Activated T-cell treated with anti-CD3 and anti-CD28 coated beads for 1 hour (primary cell): ENCODE data around the gene GABPB2.

ENCODE experiments used
- DNase-seq: peaks from one replicate; pipeline ENCODE4 v3.0.0-alpha.2; 2020; ENCODE audit warnings: low read depth

The GABPB2 gene

DNA sequence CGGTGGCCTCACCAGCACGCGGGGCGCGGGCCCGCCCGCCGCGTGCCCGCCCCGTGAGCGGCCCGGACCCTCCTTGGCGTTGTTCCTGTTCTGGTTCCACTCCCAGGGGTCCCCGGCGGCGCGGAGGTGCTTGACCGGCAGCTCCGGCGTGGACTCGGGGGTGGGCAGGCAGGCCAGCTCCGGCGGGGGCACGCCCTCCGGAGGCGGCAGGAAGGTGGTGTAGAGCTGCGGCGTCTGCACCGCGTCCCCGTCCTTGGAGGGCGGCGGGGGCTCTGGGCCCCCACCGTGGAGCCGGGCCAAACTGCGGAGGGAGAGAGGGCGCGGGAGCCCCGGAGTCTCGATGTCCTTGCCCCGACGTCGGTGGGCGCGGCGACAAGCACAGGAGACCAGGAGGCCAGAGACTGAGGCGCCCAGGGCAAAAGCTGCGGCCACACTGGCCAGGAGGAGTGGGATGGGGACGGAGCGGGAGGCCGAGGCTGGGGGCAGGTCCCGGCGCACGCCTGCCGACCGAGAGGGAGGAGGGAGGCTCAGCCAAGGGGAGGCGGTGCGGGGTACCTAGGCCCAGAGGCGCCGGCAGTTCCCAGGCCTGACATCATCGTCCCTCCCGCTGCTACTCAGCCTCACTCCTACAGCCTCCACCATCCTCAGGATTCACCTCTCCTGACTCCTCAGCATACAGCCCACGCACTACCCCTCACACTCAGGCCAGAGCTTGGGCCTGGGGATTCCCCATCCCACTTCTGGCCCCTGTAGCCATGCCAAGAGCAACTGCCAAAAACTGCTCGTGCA is 62.7 kb downstream of the GABPB2 start:
- no peak for DNase-seq

GRCh38 chr1:151134396-151134795 is 63.8 kb downstream of the GABPB2 start:
- DNase-seq, result no peak

DNA sequence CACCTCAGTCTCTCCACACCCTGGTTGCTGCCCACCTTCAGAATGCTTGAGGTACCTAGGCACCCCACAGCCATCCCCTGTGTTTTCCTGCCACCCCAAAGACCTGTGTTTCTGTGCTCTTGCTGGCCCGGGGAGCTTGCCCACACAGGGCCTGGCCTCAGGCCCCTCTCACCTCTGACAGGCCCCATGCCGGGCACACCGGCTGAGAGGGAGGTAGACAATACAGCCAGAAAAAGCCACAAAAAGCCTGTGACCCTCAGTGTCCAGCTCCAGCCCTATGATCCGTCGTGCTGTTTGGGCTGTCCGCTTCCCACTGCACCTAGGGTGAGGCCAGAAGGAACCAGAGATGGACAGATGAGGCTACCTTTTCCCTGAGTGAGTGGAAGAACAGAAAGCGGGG is 64.4 kb downstream of the GABPB2 start:
- DNase-seq, result no peak

- DNase-seq, result no peak
These were observed 65.1 kb downstream of the GABPB2 start for GRCh38 chr1:151135433-151136385.

DNA sequence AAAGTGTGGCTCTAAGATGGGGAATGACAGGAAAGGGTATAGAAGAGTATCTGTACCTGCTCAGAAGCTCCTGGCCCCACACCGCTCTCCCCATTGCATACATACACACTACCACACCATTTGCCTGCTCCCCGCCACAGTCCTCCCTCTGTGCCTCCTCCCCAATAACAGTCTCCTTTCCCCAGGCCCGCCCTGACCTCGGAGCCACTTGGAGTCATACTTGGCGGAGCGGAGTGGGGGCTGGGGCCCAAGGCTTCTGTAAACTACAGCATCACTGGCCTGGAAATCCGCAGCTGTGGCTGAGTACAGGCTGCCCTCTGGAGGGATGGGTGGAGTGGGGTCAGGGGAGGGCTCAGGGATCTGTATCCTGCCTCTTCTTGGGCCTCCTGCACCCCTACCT is 67.2 kb downstream of the GABPB2 start:
- DNase-seq, result no peak

GRCh38 chr1:151142411-151143056 is 72.0 kb downstream of the GABPB2 start:
- no peak for DNase-seq

- no peak for DNase-seq
These were observed 72.5 kb downstream of the GABPB2 start for GRCh38 chr1:151143057-151143435.

DNA sequence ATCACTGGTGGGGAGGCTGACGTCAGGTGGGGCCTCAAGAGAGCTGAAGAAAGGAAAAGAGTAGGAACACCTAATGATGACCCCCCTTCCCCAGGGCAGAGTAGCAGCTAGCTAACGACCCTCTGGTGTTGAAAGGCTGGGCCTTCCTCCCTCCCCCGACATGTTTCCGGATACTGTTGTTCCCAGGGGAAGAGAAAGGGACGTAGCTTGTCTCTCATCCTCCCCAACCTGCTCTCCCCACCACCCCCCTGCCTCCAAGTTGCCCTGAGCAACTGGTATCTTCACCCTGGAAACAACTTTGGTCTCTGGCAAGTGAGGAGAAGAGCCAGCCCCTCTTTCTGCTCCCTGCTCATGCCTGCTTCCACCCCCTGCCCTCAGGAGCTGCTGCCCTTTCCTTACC is 73.4 kb downstream of the GABPB2 start:
- DNase-seq, result no peak

DNA sequence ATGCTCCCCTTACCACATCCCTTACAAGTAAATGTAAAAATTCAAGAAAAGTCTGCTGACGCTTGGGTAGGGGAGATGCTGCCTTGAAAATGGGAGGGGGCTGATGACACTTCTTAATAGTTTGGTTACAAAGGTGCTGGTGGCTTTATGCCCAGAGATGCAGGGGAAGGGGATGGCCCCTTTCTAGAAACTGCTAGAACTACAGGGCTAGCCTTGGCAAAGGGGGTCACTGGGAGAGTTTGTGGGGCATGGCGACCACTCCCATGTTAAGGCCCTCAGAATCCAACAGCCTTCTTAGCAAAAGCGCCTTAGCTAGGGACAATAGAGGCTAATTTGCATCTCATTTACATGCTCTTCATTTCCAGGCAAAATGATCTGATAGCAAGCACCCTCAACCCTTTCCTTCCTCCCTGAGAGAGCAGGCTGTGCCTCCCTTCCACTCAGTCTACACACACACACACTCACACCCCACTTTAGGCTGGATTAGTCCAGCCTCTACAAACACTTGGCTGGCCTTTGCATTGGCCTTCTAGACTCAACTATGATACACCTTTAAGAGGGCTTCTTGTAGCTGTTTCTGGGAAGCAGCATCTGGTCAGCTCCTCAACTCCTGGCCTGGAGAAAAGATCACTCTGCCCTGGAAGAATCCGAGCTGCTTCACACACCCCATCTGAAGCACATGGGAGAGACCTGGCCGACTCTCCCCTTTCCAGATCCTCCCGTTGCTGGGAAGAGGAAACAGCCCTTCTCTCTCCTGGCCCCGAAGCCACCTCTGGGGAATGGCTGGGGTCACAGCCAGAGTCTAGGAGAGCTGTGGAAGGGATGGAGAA is 74.1 kb downstream of the GABPB2 start:
- no peak for DNase-seq

GRCh38 chr1:151145304-151146071 is 74.9 kb downstream of the GABPB2 start:
- DNase-seq, result no peak

GRCh38 chr1:151146072-151146411 is 75.5 kb downstream of the GABPB2 start:
- DNase-seq, result no peak

DNA sequence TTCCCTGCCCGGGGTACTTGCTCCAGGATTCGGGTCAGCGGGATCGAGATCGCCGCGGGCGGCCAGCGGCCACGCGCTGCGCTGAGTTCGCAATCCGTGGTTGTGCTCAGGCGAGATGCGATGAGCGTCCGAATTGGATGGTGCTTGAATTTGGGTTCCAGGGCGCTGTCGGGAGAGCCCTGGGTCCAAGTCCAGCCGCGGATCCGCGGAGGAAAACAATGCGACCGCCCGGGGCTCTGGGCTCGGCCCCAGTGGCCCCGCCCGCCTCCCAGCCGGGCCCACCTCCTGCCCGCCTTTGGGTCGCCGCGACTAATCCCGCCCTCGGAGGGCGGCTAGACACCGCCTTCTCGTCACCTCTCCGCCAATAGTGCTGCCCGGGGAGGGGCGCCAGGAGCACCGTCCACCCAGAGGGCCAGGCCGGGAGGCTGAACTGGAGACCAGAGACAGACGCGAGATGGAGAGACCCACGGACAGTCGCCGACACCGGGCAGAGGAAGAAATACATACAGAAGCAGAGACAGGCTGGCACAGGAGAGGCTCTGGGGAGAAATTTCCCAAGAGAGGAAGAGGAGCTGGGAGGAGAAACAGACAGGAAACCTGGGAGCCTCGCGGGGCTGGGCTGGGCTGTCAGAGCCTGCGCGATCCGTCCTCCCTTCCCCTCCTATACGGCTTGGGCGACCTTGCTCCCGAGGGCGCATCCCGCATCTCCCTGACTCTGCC is 76.0 kb downstream of the GABPB2 start, which contains the start of gene SEMA6C:
Gene SEMA6C (minus strand): TSS at position 220 of the 720 bp plus-strand sequence. CDS start 4,010 bp downstream, outside the sequence.
- DNase-seq, result peak; percentile 79

- no peak for DNase-seq
These were observed 76.6 kb downstream of the GABPB2 start for GRCh38 chr1:151147132-151147503.

DNA sequence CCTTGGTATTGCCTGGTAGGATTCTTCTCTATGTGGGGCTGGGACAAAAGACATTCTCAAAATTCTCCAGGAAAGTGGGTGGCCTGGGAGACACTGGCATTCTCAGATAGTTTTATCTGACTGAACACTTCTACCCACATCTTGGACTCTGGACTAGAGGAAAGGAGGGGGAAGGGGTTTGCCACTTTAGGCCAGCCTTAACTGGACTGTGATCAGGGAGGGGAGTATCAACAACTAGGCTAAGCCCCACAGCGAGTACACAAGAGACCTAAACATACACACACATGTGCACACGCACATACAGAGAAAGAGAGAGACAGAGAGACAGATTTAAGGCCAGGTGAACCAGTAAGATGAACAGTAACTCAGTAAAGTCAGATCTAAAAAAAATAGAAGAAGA is 77.1 kb downstream of the GABPB2 start:
- DNase-seq, result no peak

GRCh38 chr1:151156515-151156819 is 85.9 kb downstream of the GABPB2 start, which contains the start of gene TNFAIP8L2:
TSS of gene TNFAIP8L2 (plus strand) at chr1:151156649. CDS start at chr1:151158698, 2,049 bp downstream.
- peak; percentile 69 for DNase-seq

DNA sequence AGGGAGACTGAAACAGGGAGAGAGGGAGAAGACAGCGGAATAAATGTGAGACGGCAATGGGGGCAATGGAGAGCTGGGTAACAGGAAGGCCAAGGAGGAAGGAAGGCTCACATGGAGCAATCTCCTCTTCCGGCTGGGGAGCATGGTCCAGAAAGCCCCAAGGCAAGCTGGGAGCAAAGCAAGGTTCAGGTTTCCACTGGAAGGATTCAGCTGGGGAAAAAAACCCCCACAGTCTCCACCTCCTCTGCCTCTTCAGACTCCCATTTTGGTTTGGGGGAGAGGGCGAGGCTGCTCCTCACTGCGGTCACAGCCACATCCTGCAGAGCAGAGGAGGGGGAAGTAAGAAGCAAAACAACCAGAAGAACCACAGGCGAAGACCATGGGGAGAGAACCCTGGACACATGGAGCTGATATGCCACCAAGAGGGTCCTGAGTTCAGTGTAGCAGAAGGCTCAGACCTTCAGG is 86.5 kb downstream of the GABPB2 start:
- DNase-seq, result peak; percentile 31

GRCh38 chr1:151158326-151158725 is 87.8 kb downstream of the GABPB2 start:
- no peak for DNase-seq

DNA sequence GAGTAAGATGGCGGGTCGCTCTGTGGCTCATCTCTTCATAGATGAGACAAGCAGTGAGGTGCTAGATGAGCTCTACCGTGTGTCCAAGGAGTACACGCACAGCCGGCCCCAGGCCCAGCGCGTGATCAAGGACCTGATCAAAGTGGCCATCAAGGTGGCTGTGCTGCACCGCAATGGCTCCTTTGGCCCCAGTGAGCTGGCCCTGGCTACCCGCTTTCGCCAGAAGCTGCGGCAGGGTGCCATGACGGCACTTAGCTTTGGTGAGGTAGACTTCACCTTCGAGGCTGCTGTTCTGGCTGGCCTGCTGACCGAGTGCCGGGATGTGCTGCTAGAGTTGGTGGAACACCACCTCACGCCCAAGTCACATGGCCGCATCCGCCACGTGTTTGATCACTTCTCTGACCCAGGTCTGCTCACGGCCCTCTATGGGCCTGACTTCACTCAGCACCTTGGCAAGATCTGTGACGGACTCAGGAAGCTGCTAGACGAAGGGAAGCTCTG is 88.2 kb downstream of the GABPB2 start:
- DNase-seq, result no peak

GRCh38 chr1:151159373-151159772 is 88.8 kb downstream of the GABPB2 start:
- no peak for DNase-seq

DNA sequence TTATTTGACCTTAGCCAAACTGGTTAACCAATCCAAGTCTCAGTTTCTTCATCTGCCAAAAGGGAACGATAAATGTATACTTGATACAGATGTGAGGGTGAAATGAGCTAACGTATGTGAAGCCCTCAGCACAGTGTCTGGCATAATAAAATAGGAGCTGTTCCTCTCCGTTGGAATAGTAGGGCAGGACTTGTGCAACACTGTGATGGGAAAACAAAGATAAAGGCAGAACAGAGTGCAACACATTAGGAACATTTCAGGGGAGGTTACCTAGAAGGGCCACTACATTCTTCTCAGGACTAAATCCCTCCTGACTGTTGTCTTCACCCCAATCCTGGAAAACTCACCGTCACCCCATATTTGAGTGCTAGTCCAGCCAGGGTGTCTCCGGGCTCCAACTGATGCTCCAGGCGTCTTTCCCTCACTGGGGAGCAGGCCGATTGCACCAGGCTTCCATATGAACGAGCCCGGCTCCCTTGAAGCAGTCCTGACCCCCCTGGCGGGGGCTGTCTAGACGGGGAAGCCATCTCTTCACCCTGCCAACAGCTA is 94.2 kb downstream of the GABPB2 start:
- no peak for DNase-seq
